Activated naive CD8-positive, alpha-beta T cell treated with anti-CD3 and anti-CD28 coated beads, Interleukin-2, amount 50 U/mL, for 24 hours (primary cell): Measurements from ENCODE around the gene OR8B2.

ENCODE experiments used
- ATAC-seq: fragments of 150-1000 bp; cut with Tn5 transposase; one replicate; pipeline ENCODE4 v1.10.0; 2021
- DNase-seq: peaks from one replicate; pipeline ENCODE4 v3.0.0; 2021
- H3K27ac Mint-ChIP-seq: one replicate; pipeline ENCODE4 v1.8.0; 2021; ENCODE audit warnings: mild to moderate bottlenecking, mixed read lengths
- H3K27me3 Mint-ChIP-seq: one replicate; pipeline ENCODE4 v1.8.0; 2021; ENCODE audit warnings: mixed read lengths
- H3K36me3 Mint-ChIP-seq: one replicate; pipeline ENCODE4 v1.8.0; 2021; ENCODE audit warnings: low read depth, mixed read lengths
- H3K4me1 Mint-ChIP-seq: one replicate; pipeline ENCODE4 v1.8.0; 2021; ENCODE audit warnings: mixed read lengths
- H3K4me3 Mint-ChIP-seq: one replicate; pipeline ENCODE4 v1.8.0; 2021; ENCODE audit warnings: mild to moderate bottlenecking, moderate library complexity, mixed read lengths
- H3K9me3 Mint-ChIP-seq: one replicate; pipeline ENCODE4 v1.8.0; 2021; ENCODE audit warnings: mixed read lengths

Gene OR8B2

DNA sequence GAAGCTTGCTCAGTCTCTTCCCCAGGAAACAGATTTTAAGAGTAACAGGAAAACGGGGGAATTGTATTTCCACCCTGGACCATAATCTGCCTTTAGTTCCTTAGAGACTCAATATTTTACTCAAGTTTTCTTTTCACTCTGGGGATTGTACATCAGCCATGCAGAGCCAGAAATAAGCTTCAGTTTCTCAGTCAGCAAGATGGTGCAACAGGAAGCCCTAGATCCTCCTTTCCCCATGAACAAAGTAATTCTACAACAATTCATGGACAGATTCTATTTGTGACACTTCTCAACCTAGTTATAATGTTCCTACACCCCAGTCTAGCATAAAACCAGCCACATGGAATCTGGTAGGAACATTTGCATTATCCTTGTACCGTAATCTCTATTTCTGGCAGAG is 24.7 kb downstream of the OR8B2 start:
- Mint-ChIP-seq H3K4me1 (no peaks in the 10 kb centered on the region), H3K4me3 (no peak overlapping the region), H3K36me3 (no peaks in the 10 kb centered on the region), H3K27ac (no peak overlapping the region), H3K27me3 (peaks cover 5% of the 10 kb centered on the region), H3K9me3 (no peaks in the 10 kb centered on the region)
- no peak for DNase-seq
- ATAC-seq = no peak

DNA sequence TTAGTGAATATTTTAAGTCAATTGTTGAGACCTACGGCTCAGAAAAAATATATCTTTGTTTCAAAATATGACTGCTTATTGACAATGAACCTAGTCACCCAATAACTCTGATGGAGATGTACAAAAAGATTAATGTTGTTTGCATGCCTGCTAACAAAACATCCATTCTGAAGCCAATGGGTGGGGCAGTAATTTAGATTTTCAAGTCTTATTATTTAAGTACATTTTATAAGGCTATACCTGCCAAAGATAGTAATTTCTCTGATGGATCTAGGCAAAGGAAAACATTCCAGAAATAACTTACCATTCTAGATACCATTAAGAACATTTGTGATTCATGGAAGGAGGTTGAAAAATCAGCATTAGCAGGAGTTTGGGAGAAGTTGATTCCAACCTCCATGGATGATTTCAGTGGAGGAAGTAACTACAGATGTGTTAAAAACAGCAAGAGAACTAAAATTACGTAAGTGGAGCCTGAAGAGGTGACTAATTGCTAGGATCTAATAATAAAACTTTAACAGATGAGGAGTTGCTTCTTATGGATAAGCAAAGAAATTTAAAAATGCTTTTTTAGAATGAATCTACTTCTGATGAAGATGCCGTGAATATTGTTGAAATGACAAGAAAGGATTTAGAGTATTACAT is 37.9 kb downstream of the OR8B2 start:
- Mint-ChIP-seq H3K9me3 (peaks cover 6% of the 10 kb centered on the region), H3K4me3 (no peak overlapping the region), H3K27me3 (peaks cover 8% of the 10 kb centered on the region), H3K36me3 (no peaks in the 10 kb centered on the region), H3K4me1 (no peaks in the 10 kb centered on the region), H3K27ac (no peak overlapping the region)
- ATAC-seq = no peak
- no peak for DNase-seq

DNA sequence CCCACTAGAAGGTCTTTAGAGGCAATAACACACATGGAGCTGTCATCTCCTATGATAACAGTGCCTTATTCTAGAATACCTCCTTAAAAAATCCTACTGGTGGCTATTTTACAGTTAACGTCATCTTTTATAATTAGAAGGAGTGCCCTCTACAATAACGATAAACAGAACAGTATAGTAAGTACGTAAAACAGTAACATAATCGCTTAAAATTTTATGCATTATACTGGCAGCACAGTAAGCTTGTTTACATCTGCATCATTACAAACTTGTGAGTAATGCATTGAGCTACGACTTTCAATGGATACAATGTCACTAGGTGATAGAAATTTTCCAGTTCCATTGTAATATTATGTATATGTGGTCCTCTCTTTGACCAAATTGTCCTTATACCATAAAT is 40.0 kb downstream of the OR8B2 start:
- Mint-ChIP-seq H3K4me1 (no peaks in the 10 kb centered on the region), H3K27me3 (peaks cover 8% of the 10 kb centered on the region), H3K36me3 (no peaks in the 10 kb centered on the region), H3K9me3 (peaks cover 6% of the 10 kb centered on the region), H3K27ac (no peak overlapping the region), H3K4me3 (no peak overlapping the region)
- no peak for DNase-seq
- ATAC-seq = no peak

DNA sequence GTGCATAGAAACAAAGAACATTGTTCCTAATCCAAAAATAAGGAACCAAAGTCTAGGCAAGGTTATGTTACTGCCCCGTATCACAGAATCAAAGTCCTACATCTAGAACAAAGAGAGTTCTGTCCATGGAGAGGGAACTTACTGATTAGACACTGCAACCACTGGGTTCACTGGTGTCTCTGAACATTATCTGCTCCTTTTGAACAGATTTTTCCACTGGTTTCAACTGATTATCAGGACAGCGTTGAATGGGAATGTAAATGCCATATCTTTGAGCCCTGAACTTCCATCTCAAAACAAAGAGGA is 44.2 kb downstream of the OR8B2 start:
- H3K4me1 Mint-ChIP-seq = no peaks in the 10 kb centered on the region
- ATAC-seq (no peak), DNase-seq (no peak)
- peaks cover 2% of the 10 kb centered on the region for H3K27me3 Mint-ChIP-seq
- H3K9me3 Mint-ChIP-seq = no peaks in the 10 kb centered on the region
- H3K4me3 Mint-ChIP-seq = no peak overlapping the region
- H3K36me3 Mint-ChIP-seq = no peaks in the 10 kb centered on the region
- no peak overlapping the region for H3K27ac Mint-ChIP-seq

DNA sequence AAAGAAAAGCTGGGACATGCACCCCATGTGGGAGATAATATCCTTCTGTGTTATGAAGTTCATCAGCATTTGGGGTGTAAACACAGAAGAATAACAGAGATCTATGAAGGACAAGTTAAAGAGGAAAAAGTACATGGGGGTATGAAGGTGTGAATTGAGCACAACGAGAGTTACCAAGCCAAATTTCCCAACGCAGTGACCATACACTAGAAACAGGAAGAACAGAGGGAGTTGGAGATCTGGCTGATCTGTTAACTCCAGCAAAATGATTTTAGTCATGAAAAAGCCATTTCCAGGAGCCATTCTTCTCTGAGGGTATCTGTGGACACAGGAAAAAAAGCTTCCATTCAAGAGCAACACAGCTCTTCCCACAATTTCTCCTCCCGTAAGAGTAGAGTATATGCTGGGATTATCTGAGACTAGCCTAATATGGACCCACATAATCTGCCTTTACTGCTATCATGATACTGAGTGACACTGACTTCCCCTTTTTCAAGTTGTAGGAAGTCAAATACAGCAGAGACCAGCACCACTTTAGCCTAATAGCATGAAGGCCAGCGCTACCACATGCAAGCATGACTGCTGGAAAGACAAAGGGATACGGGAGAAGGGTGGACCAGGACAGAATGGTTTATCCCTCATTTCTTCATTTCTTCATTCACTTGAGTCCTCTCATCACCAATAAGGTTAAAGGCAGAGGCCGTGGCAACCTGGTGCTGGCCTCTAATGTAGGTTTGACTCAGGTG is 44.7 kb downstream of the OR8B2 start:
- H3K27me3 Mint-ChIP-seq = no peaks in the 10 kb centered on the region

More for the DNA sequence above, 44.7 kb downstream of the OR8B2 start:
- no peak overlapping the region for H3K27ac Mint-ChIP-seq
- ATAC-seq (no peak), DNase-seq (no peak)
- H3K36me3 Mint-ChIP-seq = no peaks in the 10 kb centered on the region
- H3K4me1 Mint-ChIP-seq = no peaks in the 10 kb centered on the region
- no peaks in the 10 kb centered on the region for H3K9me3 Mint-ChIP-seq
- no peak overlapping the region for H3K4me3 Mint-ChIP-seq
